HG02981 (cell line): ENCODE results near the gene CWC25.

Experiments
- ATAC-seq: cut with Tn5 transposase; IDR thresholded peaks from one replicate; pipeline ENCODE4 v1.9.1; 2021; ENCODE audit warnings: mild to moderate bottlenecking, moderate library complexity; ENCODE audit not compliant: unreplicated experiment

The CWC25 gene

DNA sequence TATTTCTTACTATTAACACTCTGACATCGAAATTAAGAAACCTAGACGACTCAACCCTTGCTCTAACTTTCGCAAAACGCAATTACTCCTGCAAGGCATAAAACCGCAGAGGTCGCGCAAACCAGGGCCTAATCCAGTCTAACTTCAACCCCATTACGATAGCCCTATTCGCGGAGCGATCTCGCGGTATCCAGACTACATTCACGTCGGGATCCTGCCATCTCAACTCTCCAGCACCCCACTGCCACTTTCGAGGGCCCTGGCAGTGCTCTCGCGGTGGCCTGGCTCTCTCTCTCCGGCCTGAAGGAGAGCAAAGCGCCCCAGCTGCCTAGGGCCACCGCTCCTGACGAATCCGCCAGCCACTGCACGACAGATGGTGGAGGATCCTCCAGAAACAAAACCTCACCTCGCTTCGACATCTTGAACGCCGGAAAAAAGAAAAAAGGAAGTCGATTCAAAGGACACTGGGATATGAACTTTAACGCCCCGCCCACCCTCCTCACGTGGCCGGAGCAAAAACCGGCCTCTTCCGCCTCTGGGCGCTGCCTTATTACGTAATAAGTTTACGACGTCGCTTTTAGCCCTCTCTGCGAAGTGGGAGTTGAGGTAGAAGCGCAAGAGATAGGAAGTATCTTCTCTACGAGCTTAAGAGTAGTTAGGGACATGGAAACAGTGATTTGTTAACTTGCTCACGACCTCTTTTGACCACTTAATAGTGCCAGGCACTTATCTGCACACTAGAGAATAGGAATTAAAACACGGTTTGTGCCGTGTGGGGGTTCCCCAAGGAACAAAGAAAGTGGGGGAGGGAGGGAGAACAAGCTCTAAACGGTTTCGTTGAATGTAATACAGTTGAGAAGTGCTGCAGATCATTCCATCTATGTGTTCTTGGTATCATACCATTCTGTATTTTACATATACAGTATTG is 28.4 kb upstream of the CWC25 start, which contains the start of gene RPL23:
Gene RPL23 (minus strand): TSS at position 430 of the 928 bp plus-strand sequence. CDS start 11 bp downstream, at position 419.
- ATAC-seq: peak; percentile 77

DNA sequence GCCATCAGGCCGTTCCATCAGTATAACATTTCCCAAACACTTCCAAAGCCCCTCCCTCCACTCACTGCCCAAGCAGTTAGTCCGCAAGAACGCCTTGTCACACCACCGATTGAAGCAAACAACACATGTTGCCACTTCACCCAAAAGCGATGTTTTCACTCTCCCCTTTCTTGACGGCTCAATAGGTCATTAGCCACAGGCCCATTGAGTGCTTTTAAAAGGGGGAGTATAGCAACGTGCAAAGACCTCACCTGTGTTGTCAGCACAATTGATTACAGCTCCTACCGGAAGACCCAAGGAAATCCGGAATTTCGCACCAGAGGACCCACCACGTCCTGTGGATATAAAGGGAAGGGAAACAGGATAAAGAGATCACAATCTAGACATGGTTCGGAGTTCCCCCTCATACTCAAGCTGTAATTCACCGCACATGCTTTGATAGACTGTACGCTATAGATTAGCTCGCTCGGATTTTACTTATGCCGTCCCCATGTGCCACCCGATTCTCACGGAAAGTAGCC is 27.7 kb upstream of the CWC25 start:
- no peak for ATAC-seq

DNA sequence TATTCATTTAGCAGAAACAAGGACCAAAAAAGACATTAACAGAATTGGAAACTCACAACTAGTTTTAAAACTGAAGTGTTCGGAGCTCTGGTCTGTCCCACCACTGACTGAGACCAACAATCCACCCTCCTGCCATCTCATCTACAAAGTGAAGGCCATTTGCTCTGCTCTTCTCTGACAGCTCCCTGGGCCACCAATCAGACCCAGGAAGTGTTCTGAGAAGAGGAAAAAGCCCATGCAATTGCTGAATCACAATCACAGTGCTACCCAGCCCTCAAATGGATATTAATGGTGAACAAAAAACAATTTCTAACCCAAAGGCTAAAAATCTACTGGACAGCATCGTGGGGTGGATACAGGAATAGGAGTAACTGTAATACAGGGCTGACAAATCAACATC is 26.3 kb upstream of the CWC25 start:
- no peak for ATAC-seq

DNA sequence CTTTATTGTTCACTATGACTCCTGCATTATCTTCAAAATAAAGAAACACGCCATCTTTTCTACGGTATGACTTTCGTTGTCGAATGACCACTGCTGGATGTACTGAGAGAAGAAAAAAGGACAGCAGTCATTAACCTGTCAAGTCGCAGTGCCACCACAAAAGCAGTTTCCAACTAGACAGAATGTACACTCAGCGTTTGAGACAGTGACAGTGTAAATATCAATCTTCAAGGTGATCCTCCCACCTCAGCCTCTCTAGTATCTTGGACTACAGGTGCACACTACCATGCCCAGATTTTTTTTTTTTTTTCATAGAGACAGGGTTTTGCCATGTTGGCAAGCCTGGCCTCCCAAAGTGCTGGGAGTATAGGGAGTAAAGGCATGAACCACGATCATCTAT is 25.3 kb upstream of the CWC25 start:
- ATAC-seq: no peak

DNA sequence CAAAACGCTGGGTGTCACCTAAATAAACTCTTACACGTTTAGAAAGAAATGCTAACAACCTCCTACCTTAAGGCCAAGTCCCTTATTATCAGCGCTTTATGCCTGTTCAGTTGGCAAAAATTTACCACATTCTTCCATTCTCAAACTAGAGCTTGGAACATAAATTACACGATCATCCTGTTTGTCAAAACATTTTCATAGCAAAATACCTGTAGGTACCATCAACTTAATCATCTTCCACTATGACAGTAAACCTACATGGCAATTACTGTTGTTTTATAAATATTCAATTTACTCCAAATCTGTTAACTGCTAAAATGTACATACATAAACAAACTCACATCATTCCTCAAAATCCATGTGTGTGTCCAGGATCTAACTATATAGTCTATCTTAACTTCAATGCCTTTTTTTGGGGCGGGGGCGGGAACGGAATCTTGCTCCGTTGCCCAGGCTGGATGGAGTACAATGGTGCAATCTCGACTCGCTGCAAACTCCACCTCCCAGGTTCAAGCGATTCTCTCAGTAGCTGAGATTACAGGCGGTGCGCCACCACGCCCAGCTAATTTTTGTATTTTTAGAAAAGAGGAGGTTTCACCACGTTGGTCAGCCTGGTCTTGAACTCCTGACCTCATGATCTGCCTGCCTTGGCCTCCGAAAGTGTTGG is 24.0 kb upstream of the CWC25 start:
- no peak for ATAC-seq

DNA sequence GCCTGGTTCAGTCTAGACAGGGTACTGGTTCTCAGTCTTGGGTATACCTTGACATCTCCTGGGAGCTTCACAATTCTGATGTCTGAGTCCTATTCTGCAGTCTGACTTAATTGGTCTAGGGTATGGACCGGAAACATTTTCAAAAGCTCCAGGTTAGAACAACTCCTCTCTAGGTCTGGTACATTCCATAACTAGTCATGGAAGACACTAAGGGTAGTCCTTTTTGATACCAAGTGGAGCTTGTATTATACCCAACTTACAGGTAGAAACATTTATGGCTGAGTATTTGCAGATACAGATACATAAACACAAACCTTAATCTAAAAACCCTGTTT is 23.4 kb upstream of the CWC25 start:
- no peak for ATAC-seq

DNA sequence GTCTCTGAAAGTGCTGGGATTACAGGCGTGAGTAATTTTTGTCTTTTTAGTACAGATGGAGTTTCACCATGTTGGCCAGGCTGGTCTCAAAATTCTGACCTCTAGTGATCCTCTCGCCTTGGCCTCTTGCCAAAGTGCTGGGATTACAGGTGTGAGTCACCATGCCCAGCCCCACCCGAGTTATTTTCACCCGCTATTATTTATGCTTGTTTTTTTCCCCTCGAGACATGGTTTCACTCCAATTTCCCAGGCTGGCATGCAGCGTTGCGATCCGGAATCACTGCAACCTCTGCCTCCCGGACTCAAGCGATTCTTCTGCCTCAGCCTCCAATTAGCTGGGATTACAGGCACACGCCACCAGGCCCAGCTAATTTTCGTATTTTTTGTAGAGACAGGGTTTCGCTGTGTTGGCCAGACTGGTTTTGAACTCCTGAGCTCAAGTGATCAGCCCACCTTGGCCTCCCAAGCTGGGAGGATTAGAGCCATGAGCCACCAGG is 19.2 kb upstream of the CWC25 start:
- no peak for ATAC-seq

DNA sequence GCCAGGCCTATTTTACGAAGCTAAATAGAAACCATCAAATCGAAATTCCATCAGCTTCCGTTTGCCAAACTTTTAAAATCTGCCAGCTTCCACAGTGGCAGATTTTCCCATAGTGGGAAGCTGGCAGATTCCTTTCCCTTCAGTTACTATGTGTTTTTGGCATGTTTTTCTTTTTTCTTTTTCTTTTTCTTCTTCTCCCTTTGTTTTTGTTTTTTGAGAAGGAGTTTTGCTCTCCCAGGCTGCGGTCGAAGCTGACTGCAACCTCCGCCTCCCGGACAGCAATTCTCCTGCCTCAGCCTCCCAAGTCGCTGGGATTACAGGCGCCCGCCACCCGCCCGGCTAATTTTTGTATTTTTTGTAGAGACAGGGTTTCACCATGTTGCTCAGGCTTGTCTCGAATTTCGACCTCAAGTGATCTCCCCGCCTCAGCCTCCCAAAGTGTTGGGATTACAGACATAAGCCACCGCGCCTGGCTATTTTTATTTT is 684 bp upstream of the CWC25 start:
- no peak for ATAC-seq

DNA sequence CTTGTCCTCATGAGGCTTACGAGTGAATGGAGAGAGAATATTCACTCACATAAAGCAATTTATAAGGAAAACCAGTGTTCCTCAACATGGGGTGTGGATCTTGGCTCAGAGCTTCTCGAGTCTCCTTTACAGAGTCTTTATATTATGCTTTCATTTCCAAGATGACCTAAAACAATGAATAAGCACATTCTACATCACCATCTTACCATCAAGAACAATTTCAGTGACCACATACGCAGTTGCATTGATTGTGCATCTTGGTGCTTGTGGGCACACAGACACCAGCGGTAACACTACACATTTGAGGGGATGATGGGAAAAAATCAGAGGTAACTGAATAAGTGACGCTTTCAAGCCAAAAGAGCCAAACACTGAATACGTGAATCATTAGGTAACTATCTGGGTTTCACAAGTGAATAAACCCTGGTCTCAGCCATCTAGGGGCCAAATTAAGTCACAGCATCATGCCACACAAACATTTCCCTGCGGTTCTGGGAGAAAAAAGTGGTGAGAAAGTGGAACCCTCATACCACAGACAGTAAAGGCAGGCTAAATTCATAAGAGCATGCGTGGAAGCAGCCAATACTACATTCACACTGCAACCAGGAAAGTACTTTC is 9.4 kb downstream of the CWC25 start:
- ATAC-seq: no peak

DNA sequence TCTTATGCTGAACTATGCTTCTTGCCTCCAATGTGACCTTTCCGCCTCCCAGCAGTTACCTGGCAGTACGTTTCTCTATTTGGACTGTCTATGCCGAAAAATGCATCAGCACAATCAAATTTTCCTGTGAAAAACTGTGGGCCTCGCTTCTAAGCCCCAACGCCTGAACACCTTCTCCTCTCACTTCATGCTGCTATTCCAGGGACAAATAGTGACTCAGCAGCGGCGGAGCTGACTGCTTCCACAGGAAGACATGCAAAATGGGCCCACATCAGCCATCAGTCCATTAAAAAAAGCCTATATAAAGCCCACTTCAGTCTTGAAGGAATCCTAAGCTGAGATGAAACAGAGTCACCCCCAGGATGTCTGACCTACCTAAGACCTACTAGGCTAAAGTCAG is 15.3 kb downstream of the CWC25 start:
- no peak for ATAC-seq

DNA sequence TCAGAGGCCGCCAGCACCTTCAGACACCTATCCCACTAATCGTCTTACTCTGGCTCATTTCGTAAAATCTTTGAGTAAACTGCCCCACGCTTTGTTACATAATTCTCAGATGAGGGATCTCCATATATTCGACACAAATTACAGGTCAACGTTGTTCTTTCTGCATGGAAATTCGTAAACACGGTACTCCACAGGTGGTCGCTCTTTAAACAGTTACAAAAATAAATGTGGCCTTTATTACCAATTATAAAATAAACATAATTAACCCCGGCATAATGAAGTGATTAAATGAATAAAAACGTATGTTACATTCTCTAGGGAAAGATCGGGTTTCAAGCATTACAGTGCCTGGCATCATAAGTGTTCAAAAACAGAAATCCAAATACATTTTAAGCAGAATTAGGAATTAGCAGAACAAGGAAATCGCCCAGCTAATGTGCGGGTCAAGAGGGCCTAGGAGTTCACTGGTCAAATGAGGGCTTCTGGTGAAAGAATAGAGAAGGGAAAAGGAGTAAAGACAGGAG is 24.8 kb downstream of the CWC25 start:
- ATAC-seq: no peak

DNA sequence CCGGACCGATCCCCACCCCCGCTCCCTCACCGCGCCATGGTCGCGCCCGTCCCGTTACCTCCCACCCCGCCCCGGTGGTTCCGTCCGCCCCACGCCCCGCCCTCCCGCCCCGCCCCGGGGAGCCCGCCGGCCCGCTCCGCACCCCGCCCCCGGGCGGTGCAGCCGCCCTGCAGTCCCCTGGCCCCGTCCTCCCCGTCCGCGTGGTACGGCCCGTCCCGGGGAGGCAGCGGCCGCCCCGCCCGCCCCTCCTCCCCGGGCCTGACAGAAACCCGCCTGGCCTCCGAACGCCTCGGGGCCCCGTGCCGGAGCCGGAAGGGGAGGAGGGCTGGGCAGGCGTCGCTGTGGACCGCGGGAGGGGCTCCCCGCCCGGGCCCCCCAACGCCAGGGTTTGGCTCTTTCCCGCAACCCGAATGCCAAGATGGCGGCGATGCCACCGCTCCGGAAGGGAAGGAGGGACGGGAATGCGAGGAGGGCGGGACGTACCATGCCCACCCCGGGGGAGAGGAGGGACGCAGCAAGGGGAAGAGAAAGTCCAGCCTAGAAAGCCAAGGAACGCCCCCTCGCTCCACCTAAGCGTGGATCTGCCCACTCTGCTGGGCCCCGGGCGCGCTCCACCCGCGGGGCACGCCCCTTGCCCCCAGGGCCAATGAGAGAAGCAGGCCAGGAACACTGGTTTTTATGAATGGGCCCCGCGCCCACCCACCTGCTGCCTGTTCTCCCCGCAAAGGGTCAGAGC is 25.5 kb downstream of the CWC25 start, which contains the start of gene PIP4K2B:
Gene PIP4K2B (minus strand): TSS at position 56 of the 736 bp plus-strand sequence. CDS start 132 bp downstream, outside the sequence.
- ATAC-seq: peak; percentile 75

DNA sequence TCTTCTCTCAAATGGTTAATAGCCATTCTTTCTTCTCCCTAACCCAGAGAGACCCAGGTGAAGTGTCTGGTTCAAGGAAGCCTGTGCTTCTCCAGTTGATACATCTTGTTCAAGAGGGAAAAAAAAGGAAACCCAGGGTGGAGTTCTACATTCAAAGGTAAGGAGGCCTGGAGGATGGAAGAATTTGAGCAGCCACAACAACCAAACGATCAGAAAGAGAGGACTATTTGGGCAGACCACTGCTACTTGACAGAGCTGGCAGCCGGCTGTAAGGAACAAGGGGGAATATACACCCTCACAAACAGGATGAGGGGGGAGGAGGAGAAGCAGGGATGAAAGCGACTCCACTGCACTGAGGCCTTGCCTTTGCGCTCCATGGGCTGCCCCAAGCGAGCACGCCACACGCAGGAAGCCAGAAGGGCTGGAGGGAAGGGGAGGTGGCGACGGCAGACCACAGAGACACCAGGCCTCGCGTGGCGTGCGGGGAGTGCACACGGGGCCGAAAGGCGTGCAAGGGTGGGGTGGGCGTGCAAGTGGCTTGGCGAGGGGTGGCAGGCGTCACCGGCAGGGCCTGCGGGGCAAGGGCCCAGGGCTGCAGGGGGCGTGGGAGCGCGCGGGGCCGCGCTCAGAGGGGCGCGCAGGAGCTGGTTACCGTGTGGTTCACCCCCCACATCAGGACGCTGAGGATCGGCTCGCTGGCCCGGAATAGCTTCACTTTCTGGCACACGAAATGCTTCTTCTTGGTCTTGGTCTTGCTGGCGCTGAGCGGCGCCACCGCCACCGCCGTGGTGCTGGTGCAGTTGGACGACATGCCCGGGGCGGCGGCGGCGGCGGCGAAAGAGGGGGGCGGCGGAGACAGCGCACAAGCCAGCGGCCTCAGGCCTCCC is 26.3 kb downstream of the CWC25 start:
- ATAC-seq: peak; percentile 31

DNA sequence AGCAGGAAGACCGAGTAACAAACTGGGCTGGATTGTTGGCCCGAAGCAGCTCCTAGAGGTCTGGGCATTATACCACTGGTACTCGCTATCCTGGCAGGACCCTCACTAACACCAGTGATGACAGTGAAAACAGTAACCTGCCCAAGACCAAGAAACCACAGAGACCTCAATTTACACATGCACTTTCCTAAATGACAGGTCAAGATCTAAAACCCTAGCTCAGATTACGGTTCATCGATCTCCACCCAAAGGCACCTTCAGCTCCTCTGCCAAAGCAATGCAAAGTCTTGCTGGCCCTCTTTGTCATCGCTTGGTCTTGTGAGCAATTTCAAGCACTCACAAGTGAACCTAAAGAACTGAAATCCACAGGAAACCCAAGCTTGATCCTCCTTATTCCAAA is 27.3 kb downstream of the CWC25 start:
- no peak for ATAC-seq

DNA sequence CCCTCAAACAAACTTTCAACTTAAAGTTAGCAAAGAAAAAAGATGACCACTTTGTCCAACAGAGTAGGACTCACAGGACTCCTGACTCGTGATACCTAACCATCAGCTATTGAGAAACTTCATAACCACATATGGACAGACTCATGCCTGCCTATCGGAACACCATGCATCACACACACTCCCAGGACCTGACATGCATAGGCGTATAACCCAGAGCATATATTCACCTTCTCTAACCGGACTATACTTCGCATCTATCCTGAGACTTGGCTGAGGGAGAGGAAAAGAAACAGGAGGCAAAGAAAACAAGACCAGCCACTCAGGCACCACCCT is 28.0 kb downstream of the CWC25 start:
- no peak for ATAC-seq

DNA sequence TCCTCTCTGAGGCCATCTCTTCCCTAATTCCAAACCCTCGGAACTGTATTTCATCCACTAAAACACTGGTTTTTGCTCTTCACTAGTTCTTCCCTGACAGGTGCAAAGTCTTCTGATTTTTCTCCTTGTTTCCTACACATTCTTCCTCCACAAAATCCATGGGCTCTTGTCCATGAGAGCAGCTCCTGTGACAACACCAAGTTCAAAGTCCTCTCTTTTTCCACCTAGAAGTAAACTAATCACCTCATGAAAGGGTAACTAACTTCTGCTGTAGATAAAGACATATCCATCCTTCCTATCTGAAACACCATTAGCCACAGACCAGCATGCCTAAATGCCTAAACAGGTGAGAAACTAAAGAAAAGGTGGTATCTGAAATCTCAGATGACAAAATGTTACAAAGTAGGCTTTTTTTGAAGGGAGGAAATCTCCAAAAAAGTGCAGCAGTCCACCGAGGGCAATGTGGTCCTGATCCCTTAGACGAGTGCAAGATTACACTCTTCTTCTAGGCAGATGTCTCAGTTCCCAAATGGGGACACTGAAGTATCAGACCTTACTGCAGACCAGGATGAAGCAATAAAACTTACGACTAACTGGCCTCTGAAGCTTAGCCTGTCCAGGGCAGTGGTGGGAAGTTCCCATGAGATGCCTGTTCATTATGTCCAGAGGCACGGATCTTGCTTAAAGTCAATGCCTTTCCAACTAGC is 28.5 kb downstream of the CWC25 start:
- no peak for ATAC-seq

DNA sequence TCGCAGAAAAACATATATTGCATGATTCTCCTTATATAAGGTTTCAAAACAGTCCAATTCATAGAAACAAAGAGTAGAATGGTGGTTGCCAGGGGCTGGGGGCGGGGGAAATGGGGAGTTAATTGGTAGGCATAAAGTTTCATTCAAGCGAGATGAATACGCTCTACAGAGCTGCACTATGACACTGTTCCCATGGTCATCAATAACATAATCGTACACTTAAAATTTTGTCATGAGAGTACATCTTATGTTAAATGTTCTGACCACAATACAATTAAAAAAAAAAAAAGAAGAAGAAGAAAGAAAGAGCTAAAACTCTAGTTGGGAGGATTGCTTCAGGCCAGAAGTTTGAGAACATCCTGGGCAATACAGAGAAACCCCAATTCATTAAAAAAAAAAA is 30.9 kb downstream of the CWC25 start:
- ATAC-seq: no peak

DNA sequence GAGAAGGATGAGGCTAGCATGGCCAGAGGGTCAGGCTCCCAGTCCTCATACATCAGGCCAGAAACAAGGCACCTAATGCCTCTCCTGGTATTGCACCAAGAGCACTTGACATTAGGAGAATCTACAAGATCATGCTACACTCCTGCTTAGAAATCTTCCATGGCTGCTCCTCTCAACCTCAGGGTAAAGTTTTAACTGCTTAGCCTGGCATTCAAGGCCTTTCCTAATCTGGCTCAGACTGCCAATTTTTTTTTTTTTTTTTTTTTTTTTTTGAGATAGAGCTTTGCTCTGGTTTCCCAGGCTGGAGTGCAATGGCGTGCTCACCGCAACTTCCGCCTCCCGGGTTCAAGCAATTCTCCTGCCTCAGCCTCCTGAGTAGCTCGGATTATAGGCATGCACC is 34.0 kb downstream of the CWC25 start:
- ATAC-seq: no peak
